ENCODE measurements around the gene KIF5A. TPM values are rescaled to one million over a fixed set of nuclear protein-coding genes. Genes with fewer than 3 reads are reported as not detected.
"Not testable (repeated sequence)": the region's sequence is repeated elsewhere in the genome, so short reads cannot be mapped to it uniquely, and the experiment has no call there.

Gene KIF5A
- total RNA-seq, 1 experiment from 2014 or later = 0.47 TPM

- Histone ChIP-seq H3K4me3 (no peak overlapping the region), H3K9me3 (replicated peaks) (no peaks in the 10 kb centered on the region), H3K4me1 (peaks cover 20% of the 10 kb centered on the region), H3K27ac (no peak overlapping the region), H3K27me3 (no peaks in the 10 kb centered on the region), H3K36me3 (peaks cover 77% of the 10 kb centered on the region)
- no peak for DNase-seq
These were observed 33.2 kb upstream of the KIF5A start for GRCh38 chr12:57516617-57517153.

- no peak overlapping the region for H3K4me3 ChIP-seq
- H3K27me3 ChIP-seq = no peaks in the 10 kb centered on the region
- peaks cover 72% of the 10 kb centered on the region for H3K36me3 ChIP-seq
- no peak overlapping the region for H3K27ac ChIP-seq
- peaks cover 25% of the 10 kb centered on the region for H3K4me1 ChIP-seq
- DNase-seq = peak in 1 of 2 experiments; percentile 58
- no peaks in the 10 kb centered on the region for H3K9me3 ChIP-seq (replicated peaks)
These were observed 32.7 kb upstream of the KIF5A start for GRCh38 chr12:57517187-57517586.

- not testable (repeated sequence) for H3K27ac ChIP-seq; DNase-seq; H3K9me3 ChIP-seq (replicated peaks); H3K4me3 ChIP-seq; H3K27me3 ChIP-seq
- Histone ChIP-seq H3K36me3 (peaks cover 67% of the 10 kb centered on the region), H3K4me1 (peaks cover 25% of the 10 kb centered on the region)
These were observed 32.1 kb upstream of the KIF5A start for GRCh38 chr12:57517718-57518117.

- Histone ChIP-seq H3K27ac (no peak overlapping the region), H3K9me3 (replicated peaks) (no peaks in the 10 kb centered on the region), H3K36me3 (peaks cover 60% of the 10 kb centered on the region), H3K4me1 (peaks cover 26% of the 10 kb centered on the region), H3K27me3 (no peaks in the 10 kb centered on the region), H3K4me3 (no peak overlapping the region)
- no peak for DNase-seq
These were observed 31.5 kb upstream of the KIF5A start for GRCh38 chr12:57518176-57518919.

- H3K4me1 ChIP-seq = peaks cover 34% of the 10 kb centered on the region
- peak in 1 of 2 experiments; percentile 94 for DNase-seq
- H3K36me3 ChIP-seq = peaks cover 52% of the 10 kb centered on the region
These were observed 30.7 kb upstream of the KIF5A start for GRCh38 chr12:57518920-57519795.

GRCh38 chr12:57519796-57520052 lies 30.1 kb upstream of the KIF5A start:
- peak; percentile 90 to 96 for DNase-seq
- peak overlapping the region; percentile 74 for H3K4me3 ChIP-seq
- peak overlapping the region; percentile 79 for H3K27ac ChIP-seq
- peaks cover 39% of the 10 kb centered on the region for H3K4me1 ChIP-seq
- peaks cover 47% of the 10 kb centered on the region for H3K36me3 ChIP-seq
- H3K27me3 ChIP-seq = no peaks in the 10 kb centered on the region
- no peaks in the 10 kb centered on the region for H3K9me3 ChIP-seq (replicated peaks)

More at GRCh38 chr12:57518920-57519795, 30.7 kb upstream of the KIF5A start:
- H3K27ac ChIP-seq = peak overlapping the region; percentile 79
- peak overlapping the region; percentile 74 for H3K4me3 ChIP-seq
- H3K9me3 ChIP-seq (replicated peaks) = no peaks in the 10 kb centered on the region
- no peaks in the 10 kb centered on the region for H3K27me3 ChIP-seq

GRCh38 chr12:57520053-57520818 lies 29.6 kb upstream of the KIF5A start, which contains the start of gene DDIT3:
DDIT3 (minus strand) TSS chr12:57520514; CDS start chr12:57517406, 3,108 bp downstream.
- Histone ChIP-seq H3K4me1 (peaks cover 43% of the 10 kb centered on the region), H3K27me3 (no peaks in the 10 kb centered on the region), H3K27ac (peak within 1 kb of the TSS; percentile 79), H3K9me3 (replicated peaks) (no peaks in the 10 kb centered on the region), H3K4me3 (peak within 1 kb of the TSS; percentile 74), H3K36me3 (peaks cover 46% of the 10 kb centered on the region)
- peak; percentile 100 for DNase-seq

GRCh38 chr12:57521525-57522010 lies 28.3 kb upstream of the KIF5A start:
- DNase-seq = peak; percentile 98 to 99
- Histone ChIP-seq H3K4me3 (peak overlapping the region; percentile 65), H3K27me3 (no peaks in the 10 kb centered on the region), H3K9me3 (replicated peaks) (no peaks in the 10 kb centered on the region), H3K4me1 (peaks cover 43% of the 10 kb centered on the region), H3K36me3 (peaks cover 41% of the 10 kb centered on the region), H3K27ac (peak overlapping the region; percentile 75)

GRCh38 chr12:57522011-57522886 lies 27.6 kb upstream of the KIF5A start, which contains the start of gene MBD6:
MBD6 (plus strand) TSS chr12:57522824; CDS start chr12:57524304, 1,480 bp downstream.
- H3K36me3 ChIP-seq = peaks cover 41% of the 10 kb centered on the region

GRCh38 chr12:57522887-57523705 lies 26.7 kb upstream of the KIF5A start:
- peak; percentile 87 to 88 for DNase-seq
- H3K4me1 ChIP-seq = peaks cover 43% of the 10 kb centered on the region
- H3K27ac ChIP-seq = peak overlapping the region; percentile 75; the same call in 1 of the 2 replicates
- H3K9me3 ChIP-seq (replicated peaks) = no peaks in the 10 kb centered on the region
- H3K36me3 ChIP-seq = peaks cover 42% of the 10 kb centered on the region
- H3K4me3 ChIP-seq = peak overlapping the region; percentile 65
- no peaks in the 10 kb centered on the region for H3K27me3 ChIP-seq

More at GRCh38 chr12:57522011-57522886, 27.6 kb upstream of the KIF5A start, which contains the start of gene MBD6:
- DNase-seq = peak; percentile 100
- peak within 1 kb of the TSS; percentile 65 for H3K4me3 ChIP-seq
- no peaks in the 10 kb centered on the region for H3K9me3 ChIP-seq (replicated peaks)
- H3K27me3 ChIP-seq = no peaks in the 10 kb centered on the region
- peak within 1 kb of the TSS; percentile 75 for H3K27ac ChIP-seq
- H3K4me1 ChIP-seq = peaks cover 43% of the 10 kb centered on the region

GRCh38 chr12:57523706-57524614 lies 25.9 kb upstream of the KIF5A start:
- Histone ChIP-seq H3K27ac (no peak overlapping the region; the same call in 1 of the 2 replicates), H3K27me3 (no peaks in the 10 kb centered on the region), H3K4me3 (peak overlapping the region; percentile 65), H3K9me3 (replicated peaks) (no peaks in the 10 kb centered on the region), H3K4me1 (peaks cover 36% of the 10 kb centered on the region), H3K36me3 (peaks cover 42% of the 10 kb centered on the region)
- DNase-seq = peak in 1 of 2 experiments; percentile 54
